AG08395 (cell line): ENCODE data around the gene HTR7.

ENCODE experiments used
- DNase-seq: peaks from one replicate; pipeline ENCODE4 v3.0.0; 2012; ENCODE audit warnings: mixed read lengths, low spot score

The HTR7 gene

DNA sequence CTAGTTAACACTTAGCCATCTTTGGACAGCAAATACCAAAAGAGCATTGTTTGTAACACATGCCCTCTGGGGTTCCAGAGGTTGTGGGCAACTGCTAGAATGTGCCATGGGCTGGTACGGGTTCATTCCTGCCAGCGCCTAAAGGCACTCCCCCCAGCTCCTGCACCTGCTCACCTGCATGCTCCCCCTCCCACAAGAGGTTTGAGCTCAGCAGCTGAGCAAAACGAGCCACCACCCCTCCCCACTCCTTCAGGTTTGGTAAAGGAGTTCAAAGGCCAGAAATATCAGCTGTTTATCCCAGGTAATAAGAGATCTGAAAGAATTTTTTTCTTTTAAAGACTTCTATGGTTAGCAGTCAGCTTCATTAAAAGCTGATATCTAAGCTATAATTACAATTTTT is 53.5 kb downstream of the HTR7 start:
- DNase-seq, result no peak

DNA sequence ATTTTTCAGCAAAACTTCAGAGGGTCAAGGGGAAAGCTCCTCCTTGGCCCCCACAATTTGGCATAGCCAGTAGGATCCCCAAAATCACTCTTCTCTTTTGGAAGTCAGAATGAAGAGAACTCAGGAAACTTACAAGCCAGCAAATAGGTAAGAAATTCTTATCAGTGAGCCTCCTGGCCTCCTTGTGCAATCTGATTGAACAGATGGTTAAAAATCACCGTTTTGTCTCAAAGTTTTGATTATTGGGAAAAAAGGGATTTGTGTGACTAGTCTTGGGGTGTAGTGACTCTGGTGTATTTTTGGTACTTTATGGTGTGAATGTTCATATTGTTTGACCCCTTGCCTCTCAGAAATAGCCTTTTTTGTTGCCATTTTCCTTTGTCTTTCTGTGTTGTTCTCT is 56.2 kb downstream of the HTR7 start:
- DNase-seq, result no peak

DNA sequence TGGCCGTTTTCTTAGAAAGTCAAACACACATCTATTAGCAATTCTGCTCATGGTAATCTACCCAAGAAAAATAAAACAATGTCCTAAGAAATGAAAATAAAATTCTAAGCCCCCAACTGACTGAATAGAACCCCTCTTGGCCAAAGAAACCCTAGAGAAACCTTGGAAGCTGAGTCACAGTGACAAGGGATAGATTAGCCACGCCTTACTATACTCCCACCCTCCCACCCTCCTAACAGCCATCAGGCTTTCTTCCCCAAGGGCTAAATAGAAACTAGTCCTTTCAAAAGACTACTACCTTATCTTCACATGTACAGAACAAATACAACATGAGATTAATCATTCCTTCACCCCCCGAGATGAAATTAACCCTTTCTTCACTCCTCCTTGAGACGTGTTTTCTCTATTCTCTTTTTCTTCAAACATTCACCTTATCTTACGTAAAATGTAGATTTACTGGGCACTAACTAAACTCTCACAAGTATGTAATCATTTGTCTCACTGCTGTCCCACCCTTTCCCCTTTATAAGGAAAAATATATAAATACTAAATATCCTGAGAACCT is 57.5 kb downstream of the HTR7 start:
- DNase-seq, result no peak

- DNase-seq, result no peak
Observed at GRCh38 chr10:90799172-90799571, 58.7 kb downstream of the HTR7 start.

GRCh38 chr10:90798482-90798881 is 59.4 kb downstream of the HTR7 start:
- no peak for DNase-seq

GRCh38 chr10:90790422-90790821 is 67.4 kb downstream of the HTR7 start:
- no peak for DNase-seq

GRCh38 chr10:90788968-90789367 is 68.9 kb downstream of the HTR7 start:
- DNase-seq, result no peak

GRCh38 chr10:90788199-90788491 is 69.7 kb downstream of the HTR7 start:
- DNase-seq, result no peak

- peak; percentile 56 for DNase-seq
Observed at GRCh38 chr10:90787393-90788198, 70.2 kb downstream of the HTR7 start.

GRCh38 chr10:90785782-90786181 is 72.1 kb downstream of the HTR7 start:
- no peak for DNase-seq

DNA sequence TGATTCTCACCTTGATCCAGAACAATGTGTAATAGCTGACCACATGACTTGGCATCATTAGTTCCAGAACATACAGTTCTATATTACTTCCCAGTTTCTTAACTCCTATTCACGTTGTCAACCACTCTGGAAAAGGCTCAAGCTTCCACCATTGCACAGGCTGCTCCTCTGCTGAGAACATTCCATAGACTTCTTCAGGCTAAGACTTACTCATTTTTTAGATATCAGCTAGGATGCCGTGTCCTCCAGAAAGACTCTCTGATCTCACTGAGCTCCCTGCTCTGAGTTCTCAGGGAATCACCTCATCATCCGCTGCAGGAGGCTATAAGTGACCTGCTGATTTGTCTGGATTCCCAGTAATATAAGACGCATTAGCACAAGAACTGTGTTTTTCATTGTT is 73.1 kb downstream of the HTR7 start:
- no peak for DNase-seq

DNA sequence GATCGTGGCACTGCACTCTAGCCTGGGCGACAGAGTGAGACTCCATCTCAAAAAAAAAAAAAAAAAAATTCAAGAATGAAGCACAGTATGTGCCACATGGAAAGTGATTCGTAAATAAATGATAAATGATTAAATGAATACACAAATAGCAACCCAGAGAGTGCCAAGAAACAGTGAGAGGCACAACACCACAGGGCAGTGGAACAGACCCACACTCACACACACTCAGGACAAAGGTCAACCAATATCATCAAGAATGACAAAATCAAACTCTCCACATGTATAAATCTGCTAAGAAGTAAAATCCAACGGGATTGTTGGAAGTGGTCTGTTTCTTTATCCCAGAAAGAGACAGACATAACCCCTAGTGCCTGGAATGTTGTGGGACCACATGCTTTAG is 77.4 kb downstream of the HTR7 start:
- DNase-seq, result no peak

DNA sequence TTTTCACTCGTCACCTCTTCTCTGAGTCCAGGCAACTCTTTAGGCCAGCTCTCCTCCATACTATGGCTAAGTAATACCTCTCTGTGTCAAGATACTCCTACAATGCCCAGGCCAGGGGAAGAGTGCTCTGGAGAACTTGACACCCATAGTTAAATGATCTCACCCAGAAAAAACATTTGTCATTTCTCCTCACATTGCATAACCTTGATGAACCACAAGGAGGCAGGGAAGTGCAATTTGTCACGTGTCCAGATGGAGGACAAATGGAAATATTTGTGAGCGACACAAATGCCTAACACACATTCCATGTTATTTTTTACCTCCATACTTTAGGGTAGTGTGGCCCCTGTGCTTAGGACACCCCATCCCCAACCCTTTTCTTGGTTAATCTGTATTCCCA is 78.3 kb downstream of the HTR7 start:
- no peak for DNase-seq

- DNase-seq, result no peak
Observed at GRCh38 chr10:90777621-90778020, 80.2 kb downstream of the HTR7 start.

GRCh38 chr10:90775351-90776028 is 82.3 kb downstream of the HTR7 start:
- DNase-seq, result peak; percentile 45

DNA sequence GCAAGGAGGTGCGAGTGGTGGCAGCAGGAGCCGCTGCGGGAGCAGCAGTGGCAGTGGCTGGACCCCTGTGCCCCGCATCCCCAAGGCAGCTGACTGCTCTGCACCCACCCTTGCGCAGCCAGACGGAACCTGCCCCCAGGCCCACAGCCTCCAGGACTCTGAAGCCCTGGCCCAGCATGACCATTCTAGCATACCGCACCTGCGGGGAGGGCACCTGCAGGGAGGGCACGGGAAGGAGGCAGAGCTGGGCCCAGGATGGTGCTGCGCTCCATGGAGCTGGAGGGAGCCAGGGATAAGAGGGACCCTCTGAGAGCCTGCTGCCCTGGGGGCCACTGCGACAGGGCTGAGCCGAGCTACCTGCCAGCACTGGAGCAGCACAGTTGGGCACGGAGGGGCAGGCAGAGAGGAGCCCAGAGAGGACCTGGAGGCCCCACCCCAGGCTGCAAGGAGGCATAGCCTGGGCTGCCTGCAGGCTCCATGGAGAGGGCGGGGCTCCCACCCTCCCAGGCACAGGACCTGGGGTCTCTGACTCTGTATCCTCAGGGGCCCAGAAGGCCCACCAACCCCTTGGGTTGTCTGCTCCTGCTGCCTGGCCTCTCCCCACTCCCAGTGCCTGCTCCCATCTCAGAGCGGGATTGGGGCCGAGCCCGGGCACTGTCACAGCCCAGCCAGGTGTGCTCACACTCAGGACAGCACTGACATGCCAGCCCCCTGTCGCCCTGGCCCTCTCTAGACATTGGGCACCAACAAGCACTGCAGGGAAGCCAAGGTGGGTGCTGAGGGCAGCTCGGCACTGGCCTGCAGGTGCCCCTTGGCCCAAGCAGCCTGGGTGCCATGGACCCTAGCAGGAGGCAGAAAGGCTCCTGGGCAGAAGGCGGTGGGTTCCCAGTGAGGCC is 87.6 kb downstream of the HTR7 start:
- no peak for DNase-seq

- peak; percentile 46 for DNase-seq
Observed at GRCh38 chr10:90751107-90751997, 106.5 kb downstream of the HTR7 start.

DNA sequence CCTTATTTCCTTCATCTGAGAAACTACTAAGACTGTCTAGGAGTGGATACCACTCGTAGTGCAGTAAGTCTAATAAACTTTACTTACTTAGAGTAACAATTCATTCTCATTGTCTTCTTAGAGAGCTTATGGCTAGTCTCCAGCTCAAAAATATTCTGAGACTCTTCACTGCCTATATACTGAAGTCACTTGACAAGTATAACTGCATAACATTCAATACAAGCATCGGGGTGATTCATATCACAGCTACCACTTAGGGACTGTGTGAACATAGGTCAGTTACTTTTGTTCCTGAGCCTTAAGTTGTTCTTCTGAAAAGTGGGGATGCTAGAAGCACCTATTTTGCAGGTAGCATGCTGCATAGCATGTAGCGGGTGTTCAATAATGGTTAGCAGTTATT is 111.0 kb downstream of the HTR7 start:
- no peak for DNase-seq

DNA sequence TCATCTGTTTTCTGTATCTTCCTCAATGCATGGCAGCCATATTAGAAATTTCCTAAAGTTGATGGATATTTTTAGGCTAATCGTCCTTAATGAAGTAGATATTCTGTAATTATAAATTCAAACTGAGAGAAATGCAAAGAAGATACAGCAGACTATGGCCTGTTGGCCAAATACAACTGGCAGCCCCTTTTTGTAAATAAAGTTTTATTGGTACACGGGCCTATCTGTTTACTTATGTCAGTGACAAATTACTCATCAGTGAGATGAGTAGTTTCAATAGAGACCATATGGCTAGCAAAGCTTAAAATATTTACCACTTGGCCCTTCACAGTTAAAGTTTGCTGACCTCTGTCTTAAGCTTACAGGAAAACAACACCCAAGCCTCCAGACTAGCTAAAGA is 112.3 kb downstream of the HTR7 start:
- DNase-seq, result no peak

GRCh38 chr10:90743291-90743690 is 114.5 kb downstream of the HTR7 start:
- DNase-seq, result no peak

- peak; percentile 51 for DNase-seq
Observed at GRCh38 chr10:90741926-90742565, 115.8 kb downstream of the HTR7 start.
